HL-60 (cell line): Measurements from ENCODE around the gene SLFN12.

Experiments
- CTCF ChIP-seq: IDR thresholded peaks from one replicate; pipeline ENCODE4 v1.5.1; 2011; ENCODE audit warnings: low read length, control low read depth, inconsistent platforms; ENCODE audit not compliant: insufficient read depth
- GABPA ChIP-seq: IDR thresholded peaks from 2 replicates; pipeline ENCODE4 v1.6.1; 2012; ENCODE audit warnings: low read depth
- POLR2AphosphoS5 ChIP-seq: IDR thresholded peaks from 2 replicates; pipeline ENCODE4 v1.6.1; 2012; ENCODE audit warnings: low read depth
- SPI1 ChIP-seq: IDR thresholded peaks from 2 replicates; pipeline ENCODE4 v1.6.1; 2012; ENCODE audit warnings: low read depth, mild to moderate bottlenecking, borderline replicate concordance

- TF ChIP-seq CTCF (no peak), POLR2AphosphoS5 (no peak), GABPA (no peak; the same call in 1 of the 2 replicates), SPI1 (no peak)
Measured at GRCh38 chr17:35433075-35433894, 985 bp upstream of the SLFN12 start.
